Fibroblast of skin of right biceps (primary cell): ENCODE measurements around the gene GAGE12F.
"Not testable (repeated sequence)": the region's sequence is repeated elsewhere in the genome, so short reads cannot be mapped to it uniquely, and the experiment has no call there.

Experiments
- DNase-seq: peaks from one replicate; pipeline ENCODE4 v3.0.0-alpha.2; 2013

The GAGE12F gene, protein sequence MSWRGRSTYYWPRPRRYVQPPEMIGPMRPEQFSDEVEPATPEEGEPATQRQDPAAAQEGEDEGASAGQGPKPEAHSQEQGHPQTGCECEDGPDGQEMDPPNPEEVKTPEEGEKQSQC

DNA sequence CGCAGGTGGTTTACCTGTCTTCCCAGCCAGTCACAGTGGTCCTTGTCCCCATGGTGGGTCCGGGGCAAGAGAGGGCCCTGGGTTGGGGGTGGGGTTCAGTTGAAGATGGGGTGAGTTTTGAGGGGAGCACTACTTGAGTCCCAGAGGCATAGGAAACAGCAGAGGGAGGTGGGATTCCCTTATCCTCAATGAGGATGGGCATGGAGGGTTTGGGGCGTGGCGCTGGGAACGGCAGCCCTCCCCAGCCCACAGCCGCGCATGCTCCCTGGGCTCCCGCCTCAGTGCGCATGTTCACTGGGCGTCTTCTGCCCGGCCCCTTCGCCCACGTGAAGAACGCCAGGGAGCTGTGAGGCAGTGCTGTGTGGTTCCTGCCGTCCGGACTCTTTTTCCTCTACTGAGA is at the start of gene GAGE12F:
Gene GAGE12F (plus strand): TSS at position 301 of the 400 bp plus-strand sequence. CDS start 1,155 bp downstream, outside the sequence.
- not testable (repeated sequence) for DNase-seq

DNA sequence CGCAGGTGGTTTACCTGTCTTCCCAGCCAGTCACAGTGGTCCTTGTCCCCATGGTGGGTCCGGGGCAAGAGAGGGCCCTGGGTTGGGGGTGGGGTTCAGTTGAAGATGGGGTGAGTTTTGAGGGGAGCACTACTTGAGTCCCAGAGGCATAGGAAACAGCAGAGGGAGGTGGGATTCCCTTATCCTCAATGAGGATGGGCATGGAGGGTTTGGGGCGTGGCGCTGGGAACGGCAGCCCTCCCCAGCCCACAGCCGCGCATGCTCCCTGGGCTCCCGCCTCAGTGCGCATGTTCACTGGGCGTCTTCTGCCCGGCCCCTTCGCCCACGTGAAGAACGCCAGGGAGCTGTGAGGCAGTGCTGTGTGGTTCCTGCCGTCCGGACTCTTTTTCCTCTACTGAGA is 28.8 kb upstream of the GAGE12F start, which contains the start of gene GAGE12C:
Gene GAGE12C (plus strand): TSS at position 301 of the 400 bp plus-strand sequence. CDS start 1,155 bp downstream, outside the sequence.
- DNase-seq, result not testable (repeated sequence)

DNA sequence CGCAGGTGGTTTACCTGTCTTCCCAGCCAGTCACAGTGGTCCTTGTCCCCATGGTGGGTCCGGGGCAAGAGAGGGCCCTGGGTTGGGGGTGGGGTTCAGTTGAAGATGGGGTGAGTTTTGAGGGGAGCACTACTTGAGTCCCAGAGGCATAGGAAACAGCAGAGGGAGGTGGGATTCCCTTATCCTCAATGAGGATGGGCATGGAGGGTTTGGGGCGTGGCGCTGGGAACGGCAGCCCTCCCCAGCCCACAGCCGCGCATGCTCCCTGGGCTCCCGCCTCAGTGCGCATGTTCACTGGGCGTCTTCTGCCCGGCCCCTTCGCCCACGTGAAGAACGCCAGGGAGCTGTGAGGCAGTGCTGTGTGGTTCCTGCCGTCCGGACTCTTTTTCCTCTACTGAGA is 19.2 kb upstream of the GAGE12F start, which contains the start of gene GAGE12D:
Gene GAGE12D (plus strand): TSS at position 301 of the 400 bp plus-strand sequence. CDS start 1,155 bp downstream, outside the sequence.
- not testable (repeated sequence) for DNase-seq

DNA sequence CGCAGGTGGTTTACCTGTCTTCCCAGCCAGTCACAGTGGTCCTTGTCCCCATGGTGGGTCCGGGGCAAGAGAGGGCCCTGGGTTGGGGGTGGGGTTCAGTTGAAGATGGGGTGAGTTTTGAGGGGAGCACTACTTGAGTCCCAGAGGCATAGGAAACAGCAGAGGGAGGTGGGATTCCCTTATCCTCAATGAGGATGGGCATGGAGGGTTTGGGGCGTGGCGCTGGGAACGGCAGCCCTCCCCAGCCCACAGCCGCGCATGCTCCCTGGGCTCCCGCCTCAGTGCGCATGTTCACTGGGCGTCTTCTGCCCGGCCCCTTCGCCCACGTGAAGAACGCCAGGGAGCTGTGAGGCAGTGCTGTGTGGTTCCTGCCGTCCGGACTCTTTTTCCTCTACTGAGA is 9.7 kb upstream of the GAGE12F start, which contains the start of gene GAGE12E:
Gene GAGE12E (plus strand): TSS at position 301 of the 400 bp plus-strand sequence. CDS start 1,155 bp downstream, outside the sequence.
- not testable (repeated sequence) for DNase-seq

DNA sequence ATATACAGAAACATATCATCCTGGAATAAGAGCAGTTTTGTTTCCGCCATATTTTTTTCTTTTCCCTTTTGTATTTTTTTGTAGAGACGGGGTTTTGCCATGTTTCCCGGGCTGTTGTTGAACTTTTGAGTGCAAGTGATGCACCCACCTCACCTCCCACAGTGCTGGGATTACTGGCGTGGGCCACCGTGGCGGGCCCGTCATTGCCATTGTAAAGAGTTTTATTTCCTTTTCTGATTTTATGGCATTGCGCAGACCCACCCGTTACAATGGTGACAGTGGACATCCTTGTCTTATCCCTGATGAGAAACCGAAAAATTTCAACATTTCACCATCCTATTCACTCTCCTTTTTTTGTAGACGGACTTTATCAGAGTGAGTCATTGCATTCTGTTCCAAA is 8.1 kb downstream of the GAGE12F start:
- not testable (repeated sequence) for DNase-seq

DNA sequence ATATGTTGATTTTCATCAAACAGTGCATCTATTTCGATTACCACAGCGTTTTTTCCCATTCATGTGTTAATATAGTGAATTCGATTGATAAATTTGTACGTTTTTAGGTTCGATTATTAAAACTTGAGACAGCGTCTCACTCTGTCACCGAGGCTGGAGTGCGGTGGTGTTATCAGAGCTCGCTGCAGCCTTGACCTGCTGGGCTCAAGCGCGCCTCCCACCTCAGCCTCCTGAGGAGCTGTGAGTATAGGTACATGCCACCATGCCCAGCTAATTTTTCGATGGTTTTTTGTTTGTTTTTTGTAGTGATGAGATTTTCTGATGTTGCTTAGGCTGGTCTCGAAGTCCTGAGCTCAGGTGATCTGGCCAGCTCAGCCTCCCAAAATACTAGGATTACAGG is 8.5 kb downstream of the GAGE12F start:
- DNase-seq, result not testable (repeated sequence)

DNA sequence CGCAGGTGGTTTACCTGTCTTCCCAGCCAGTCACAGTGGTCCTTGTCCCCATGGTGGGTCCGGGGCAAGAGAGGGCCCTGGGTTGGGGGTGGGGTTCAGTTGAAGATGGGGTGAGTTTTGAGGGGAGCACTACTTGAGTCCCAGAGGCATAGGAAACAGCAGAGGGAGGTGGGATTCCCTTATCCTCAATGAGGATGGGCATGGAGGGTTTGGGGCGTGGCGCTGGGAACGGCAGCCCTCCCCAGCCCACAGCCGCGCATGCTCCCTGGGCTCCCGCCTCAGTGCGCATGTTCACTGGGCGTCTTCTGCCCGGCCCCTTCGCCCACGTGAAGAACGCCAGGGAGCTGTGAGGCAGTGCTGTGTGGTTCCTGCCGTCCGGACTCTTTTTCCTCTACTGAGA is 9.5 kb downstream of the GAGE12F start, which contains the start of gene GAGE12G:
Gene GAGE12G (plus strand): TSS at position 301 of the 400 bp plus-strand sequence. CDS start 1,155 bp downstream, outside the sequence.
- DNase-seq, result not testable (repeated sequence)

DNA sequence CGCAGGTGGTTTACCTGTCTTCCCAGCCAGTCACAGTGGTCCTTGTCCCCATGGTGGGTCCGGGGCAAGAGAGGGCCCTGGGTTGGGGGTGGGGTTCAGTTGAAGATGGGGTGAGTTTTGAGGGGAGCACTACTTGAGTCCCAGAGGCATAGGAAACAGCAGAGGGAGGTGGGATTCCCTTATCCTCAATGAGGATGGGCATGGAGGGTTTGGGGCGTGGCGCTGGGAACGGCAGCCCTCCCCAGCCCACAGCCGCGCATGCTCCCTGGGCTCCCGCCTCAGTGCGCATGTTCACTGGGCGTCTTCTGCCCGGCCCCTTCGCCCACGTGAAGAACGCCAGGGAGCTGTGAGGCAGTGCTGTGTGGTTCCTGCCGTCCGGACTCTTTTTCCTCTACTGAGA is 19.0 kb downstream of the GAGE12F start, which contains the start of gene GAGE12H:
Gene GAGE12H (plus strand): TSS at position 301 of the 400 bp plus-strand sequence. CDS start 1,155 bp downstream, outside the sequence.
- DNase-seq, result not testable (repeated sequence)

DNA sequence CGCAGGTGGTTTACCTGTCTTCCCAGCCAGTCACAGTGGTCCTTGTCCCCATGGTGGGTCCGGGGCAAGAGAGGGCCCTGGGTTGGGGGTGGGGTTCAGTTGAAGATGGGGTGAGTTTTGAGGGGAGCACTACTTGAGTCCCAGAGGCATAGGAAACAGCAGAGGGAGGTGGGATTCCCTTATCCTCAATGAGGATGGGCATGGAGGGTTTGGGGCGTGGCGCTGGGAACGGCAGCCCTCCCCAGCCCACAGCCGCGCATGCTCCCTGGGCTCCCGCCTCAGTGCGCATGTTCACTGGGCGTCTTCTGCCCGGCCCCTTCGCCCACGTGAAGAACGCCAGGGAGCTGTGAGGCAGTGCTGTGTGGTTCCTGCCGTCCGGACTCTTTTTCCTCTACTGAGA is 28.6 kb downstream of the GAGE12F start, which contains the start of gene GAGE2A:
Gene GAGE2A (plus strand): TSS at position 301 of the 400 bp plus-strand sequence. CDS start 1,155 bp downstream, outside the sequence.
- not testable (repeated sequence) for DNase-seq

DNA sequence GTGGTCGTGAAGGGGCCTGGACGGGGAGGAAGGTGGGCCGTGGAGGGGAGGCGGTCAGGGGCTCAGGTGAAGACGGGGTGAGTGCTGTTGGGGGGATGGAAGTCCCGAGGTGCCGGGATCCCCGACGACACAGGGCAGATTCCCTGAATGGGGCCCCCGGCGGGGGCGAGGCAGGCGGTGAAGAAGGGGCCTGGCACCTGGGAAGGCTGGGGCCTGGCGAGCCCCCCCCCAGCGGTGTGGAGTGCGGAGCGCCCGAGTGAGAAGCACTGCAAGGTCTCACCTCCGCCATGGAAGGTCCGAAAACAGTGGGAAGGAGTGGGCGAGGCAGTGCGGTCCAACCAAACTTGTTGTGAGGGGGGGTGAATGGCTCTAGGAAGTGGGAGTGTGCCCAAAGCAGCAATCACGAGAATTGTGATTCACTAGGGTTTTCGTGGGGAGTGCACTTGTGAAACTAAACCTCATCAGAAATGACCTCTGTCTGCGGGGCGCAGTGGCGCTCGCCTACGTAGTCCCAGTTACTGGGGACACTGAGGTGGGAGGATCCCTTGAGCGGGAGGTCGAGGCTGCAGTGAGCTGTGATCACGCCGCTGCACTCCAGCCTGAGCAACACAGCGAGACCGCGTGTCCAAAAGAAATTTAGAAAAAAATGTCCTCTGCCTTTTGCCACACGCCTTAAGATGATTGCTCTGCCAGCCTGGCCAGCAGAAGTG is 29.3 kb downstream of the GAGE12F start:
- not testable (repeated sequence) for DNase-seq

DNA sequence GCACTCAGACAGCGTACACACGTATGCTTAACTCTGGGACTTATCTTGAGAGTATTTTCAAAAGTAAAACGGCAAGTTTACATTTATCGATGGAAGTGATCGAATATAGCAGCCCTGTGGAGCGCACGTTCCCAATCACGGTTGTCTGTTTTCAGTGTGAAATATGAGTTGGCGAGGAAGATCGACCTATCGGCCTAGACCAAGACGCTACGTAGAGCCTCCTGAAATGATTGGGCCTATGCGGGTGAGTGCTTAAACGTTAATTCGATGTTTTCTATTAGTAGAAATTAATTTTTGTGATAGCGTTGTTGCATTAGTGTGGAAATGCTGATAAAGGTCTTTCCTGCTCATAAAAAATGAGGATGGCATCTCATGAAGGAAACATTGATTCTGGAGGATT is 29.8 kb downstream of the GAGE12F start:
- not testable (repeated sequence) for DNase-seq

DNA sequence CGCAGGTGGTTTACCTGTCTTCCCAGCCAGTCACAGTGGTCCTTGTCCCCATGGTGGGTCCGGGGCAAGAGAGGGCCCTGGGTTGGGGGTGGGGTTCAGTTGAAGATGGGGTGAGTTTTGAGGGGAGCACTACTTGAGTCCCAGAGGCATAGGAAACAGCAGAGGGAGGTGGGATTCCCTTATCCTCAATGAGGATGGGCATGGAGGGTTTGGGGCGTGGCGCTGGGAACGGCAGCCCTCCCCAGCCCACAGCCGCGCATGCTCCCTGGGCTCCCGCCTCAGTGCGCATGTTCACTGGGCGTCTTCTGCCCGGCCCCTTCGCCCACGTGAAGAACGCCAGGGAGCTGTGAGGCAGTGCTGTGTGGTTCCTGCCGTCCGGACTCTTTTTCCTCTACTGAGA is 38.1 kb downstream of the GAGE12F start, which contains the start of gene GAGE1:
Gene GAGE1 (plus strand): TSS at position 301 of the 400 bp plus-strand sequence. CDS start 1,155 bp downstream, outside the sequence.
- DNase-seq, result not testable (repeated sequence)

DNA sequence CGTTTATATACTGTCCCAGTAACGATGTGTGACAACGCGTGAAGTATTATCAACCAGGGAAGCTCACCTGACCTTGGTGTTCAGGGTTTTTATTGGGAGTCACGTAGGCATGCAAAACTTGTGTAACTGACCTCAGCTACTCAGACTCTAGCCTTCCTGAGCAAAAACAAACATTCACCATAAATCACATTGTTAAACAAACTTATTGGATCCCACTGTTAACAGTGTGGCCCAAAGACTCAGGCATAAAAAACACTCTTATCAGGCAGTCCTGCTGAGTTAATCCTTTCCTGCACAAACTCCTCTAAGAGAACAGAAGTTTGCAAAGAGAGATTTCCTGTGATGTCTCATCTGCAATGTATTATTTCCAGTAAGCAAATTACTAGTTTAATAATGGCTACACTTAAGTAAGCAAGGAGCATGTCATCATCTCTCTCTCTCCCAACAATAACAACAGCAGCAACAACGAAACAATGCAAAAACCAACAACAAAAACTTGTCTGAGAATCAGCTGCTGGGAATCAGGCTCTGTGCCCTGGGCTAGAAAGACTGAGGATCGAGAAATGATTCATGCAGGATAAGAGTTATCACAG is 50.2 kb downstream of the GAGE12F start:
- DNase-seq, result no peak
